ENCODE data around the gene COX8A.

The COX8A gene

DNA sequence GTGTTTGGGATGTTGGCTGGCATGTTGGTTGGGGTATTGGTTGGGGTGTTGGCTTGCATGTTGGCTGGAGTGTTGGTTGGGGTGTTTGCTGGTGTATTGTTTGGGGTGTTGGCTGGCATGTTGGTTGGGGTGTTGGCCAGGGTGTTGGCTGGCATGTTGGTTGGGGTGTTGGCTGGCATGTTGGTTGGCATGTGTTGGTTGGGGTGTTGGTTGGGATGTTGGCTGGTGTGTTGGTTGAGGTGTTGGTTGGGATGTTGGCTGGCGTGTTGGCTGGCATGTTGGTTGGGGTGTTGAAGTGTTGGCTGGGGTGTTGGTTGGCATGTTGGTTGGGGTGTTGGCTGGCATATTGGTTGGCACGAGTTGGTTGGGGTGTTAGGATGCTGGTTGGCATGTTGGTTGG, 36.4 kb downstream of the COX8A start:
- Histone ChIP-seq H3K23ac (ENCODE audit: low read length) (no peak overlapping the region), H2BK5ac (ENCODE audit: low read length) (no peak overlapping the region), H3K56ac (ENCODE audit: low read length) (no peak overlapping the region), H3K79me1 (ENCODE audit: low read length) (no peaks in the 10 kb centered on the region), H3K36me3 (ENCODE audit: control insufficient read depth, insufficient read depth, low read length) (no peaks in the 10 kb centered on the region), H3K27me3 (ENCODE audit: insufficient read depth, low read length, poor library complexity) (peaks cover 15% of the 10 kb centered on the region), H3K27ac (ENCODE audit: low read depth, low read length) (no peak overlapping the region), H3K4me2 (ENCODE audit: low read length) (no peak overlapping the region), H4K5ac (ENCODE audit: low read length) (no peak overlapping the region), H4K8ac (ENCODE audit: low read depth, low read length) (no peak overlapping the region), H3K9ac (ENCODE audit: low read length) (no peak overlapping the region), H2BK15ac (replicated peaks; ENCODE audit: low read depth) (no peak overlapping the region), H2BK120ac (ENCODE audit: low read depth, low read length) (no peak overlapping the region), H3K4me1 (ENCODE audit: control insufficient read depth, low read depth, low read length) (no peaks in the 10 kb centered on the region), H2AK5ac (ENCODE audit: low read length) (no peak overlapping the region), H3K18ac (ENCODE audit: low read length) (no peak overlapping the region), H3K79me2 (ENCODE audit: control insufficient read depth, insufficient read depth, low read length) (no peaks in the 10 kb centered on the region), H3K4ac (ENCODE audit: low read depth, low read length) (no peak overlapping the region), H3K4me3 (ENCODE audit: low read length) (no peak overlapping the region)
- DNase-seq: no peak
- WGBS (ENCODE audit: extremely low coverage, insufficient coverage, low lambda C conversion rate): no CpG with 5 or more reads among the region's 2 CpGs

- Histone ChIP-seq H3K79me1 (ENCODE audit: low read length) (no peaks in the 10 kb centered on the region), H3K9ac (ENCODE audit: low read length) (no peak overlapping the region), H3K79me2 (ENCODE audit: control insufficient read depth, insufficient read depth, low read length) (no peaks in the 10 kb centered on the region), H3K56ac (ENCODE audit: low read length) (no peak overlapping the region), H3K23ac (ENCODE audit: low read length) (no peak overlapping the region), H3K18ac (ENCODE audit: low read length) (no peak overlapping the region), H3K4me3 (ENCODE audit: low read length) (no peak overlapping the region), H3K4me2 (ENCODE audit: low read length) (no peak overlapping the region), H4K5ac (ENCODE audit: low read length) (no peak overlapping the region), H2AK5ac (ENCODE audit: low read length) (no peak overlapping the region), H2BK15ac (replicated peaks; ENCODE audit: low read depth) (no peak overlapping the region), H3K27ac (ENCODE audit: low read depth, low read length) (no peak overlapping the region), H3K4ac (ENCODE audit: low read depth, low read length) (no peak overlapping the region), H4K8ac (ENCODE audit: low read depth, low read length) (no peak overlapping the region), H2BK120ac (ENCODE audit: low read depth, low read length) (no peak overlapping the region), H3K4me1 (ENCODE audit: control insufficient read depth, low read depth, low read length) (no peaks in the 10 kb centered on the region), H3K27me3 (ENCODE audit: insufficient read depth, low read length, poor library complexity) (peaks cover 9% of the 10 kb centered on the region), H2BK5ac (ENCODE audit: low read length) (no peak overlapping the region), H3K36me3 (ENCODE audit: control insufficient read depth, insufficient read depth, low read length) (no peaks in the 10 kb centered on the region)
- WGBS (ENCODE audit: extremely low coverage, insufficient coverage, low lambda C conversion rate): no CpG with 5 or more reads among the region's 8 CpGs
- no peak for DNase-seq
Measured at GRCh38 chr11:64011371-64011770, 37.0 kb downstream of the COX8A start.

DNA sequence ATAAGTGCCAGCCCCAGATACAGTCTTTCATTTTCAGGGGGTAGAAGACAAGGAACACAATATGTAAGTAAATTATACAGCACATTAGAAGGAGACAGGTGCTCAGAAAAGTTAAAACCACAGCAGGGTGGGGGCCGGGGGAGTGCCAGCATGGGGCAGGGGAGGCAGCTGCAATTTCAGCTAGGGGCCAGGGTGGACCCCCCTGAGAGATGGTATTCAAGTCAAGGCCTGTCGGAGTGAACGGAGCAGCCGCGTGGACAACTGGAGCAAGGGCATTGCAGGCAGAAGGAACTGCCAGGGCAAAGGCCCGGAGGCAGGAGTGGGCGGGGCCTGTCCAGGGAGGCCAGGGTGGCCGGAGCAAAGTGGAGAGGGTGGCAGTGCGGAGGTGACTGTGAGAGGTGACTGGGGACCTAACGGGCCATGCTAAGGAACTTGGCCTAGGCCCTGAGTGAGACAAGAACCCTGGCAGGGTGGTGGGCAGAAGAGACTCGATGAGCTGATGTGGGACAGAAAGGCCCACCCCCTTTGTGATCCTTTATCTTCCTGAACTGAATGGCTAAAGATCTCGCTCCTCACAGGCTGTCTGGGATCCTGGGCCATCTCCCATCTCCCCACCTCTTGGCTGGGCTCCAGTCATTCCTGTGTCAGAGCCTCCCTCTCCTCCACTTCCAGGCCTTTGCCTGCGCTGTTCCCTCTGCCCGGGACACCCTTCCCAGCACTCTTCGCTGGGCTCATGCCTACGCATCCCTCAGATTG, 38.9 kb downstream of the COX8A start:
- H3K79me2 ChIP-seq (ENCODE audit: control insufficient read depth, insufficient read depth, low read length): no peaks in the 10 kb centered on the region
- H2BK5ac ChIP-seq (ENCODE audit: low read length): no peak overlapping the region
- H3K4me2 ChIP-seq (ENCODE audit: low read length): no peak overlapping the region
- H4K8ac ChIP-seq (ENCODE audit: low read depth, low read length): no peak overlapping the region
- no peak overlapping the region for H2AK5ac ChIP-seq (ENCODE audit: low read length)
- H3K27me3 ChIP-seq (ENCODE audit: insufficient read depth, low read length, poor library complexity): no peaks in the 10 kb centered on the region
- H3K36me3 ChIP-seq (ENCODE audit: control insufficient read depth, insufficient read depth, low read length): no peaks in the 10 kb centered on the region
- no peak overlapping the region for H2BK15ac ChIP-seq (replicated peaks; ENCODE audit: low read depth)
- no peak overlapping the region for H2BK120ac ChIP-seq (ENCODE audit: low read depth, low read length)
- H3K56ac ChIP-seq (ENCODE audit: low read length): no peak overlapping the region
- no peak overlapping the region for H3K27ac ChIP-seq (ENCODE audit: low read depth, low read length)
- no peak overlapping the region for H4K5ac ChIP-seq (ENCODE audit: low read length)
- no peak for DNase-seq
- H3K4me1 ChIP-seq (ENCODE audit: control insufficient read depth, low read depth, low read length): no peaks in the 10 kb centered on the region
- H3K18ac ChIP-seq (ENCODE audit: low read length): no peak overlapping the region
- H3K79me1 ChIP-seq (ENCODE audit: low read length): no peaks in the 10 kb centered on the region
- H3K4me3 ChIP-seq (ENCODE audit: low read length): no peak overlapping the region
- H3K9ac ChIP-seq (ENCODE audit: low read length): no peak overlapping the region
- H3K4ac ChIP-seq (ENCODE audit: low read depth, low read length): no peak overlapping the region
- H3K23ac ChIP-seq (ENCODE audit: low read length): no peak overlapping the region
- WGBS (ENCODE audit: extremely low coverage, insufficient coverage, low lambda C conversion rate): no CpG with 5 or more reads among the region's 16 CpGs

GRCh38 chr11:64014356-64014755, 39.9 kb downstream of the COX8A start:
- Histone ChIP-seq H3K4ac (ENCODE audit: low read depth, low read length) (no peak overlapping the region), H3K36me3 (ENCODE audit: control insufficient read depth, insufficient read depth, low read length) (no peaks in the 10 kb centered on the region), H3K4me3 (ENCODE audit: low read length) (no peak overlapping the region), H2BK5ac (ENCODE audit: low read length) (no peak overlapping the region), H3K4me2 (ENCODE audit: low read length) (no peak overlapping the region), H3K4me1 (ENCODE audit: control insufficient read depth, low read depth, low read length) (no peaks in the 10 kb centered on the region), H3K27me3 (ENCODE audit: insufficient read depth, low read length, poor library complexity) (no peaks in the 10 kb centered on the region), H3K23ac (ENCODE audit: low read length) (no peak overlapping the region), H2BK15ac (replicated peaks; ENCODE audit: low read depth) (no peak overlapping the region), H2BK120ac (ENCODE audit: low read depth, low read length) (no peak overlapping the region), H3K56ac (ENCODE audit: low read length) (no peak overlapping the region), H4K8ac (ENCODE audit: low read depth, low read length) (no peak overlapping the region), H3K79me1 (ENCODE audit: low read length) (no peaks in the 10 kb centered on the region), H3K18ac (ENCODE audit: low read length) (no peak overlapping the region), H4K5ac (ENCODE audit: low read length) (no peak overlapping the region), H3K27ac (ENCODE audit: low read depth, low read length) (no peak overlapping the region), H2AK5ac (ENCODE audit: low read length) (no peak overlapping the region), H3K79me2 (ENCODE audit: control insufficient read depth, insufficient read depth, low read length) (no peaks in the 10 kb centered on the region), H3K9ac (ENCODE audit: low read length) (no peak overlapping the region)
- WGBS (ENCODE audit: extremely low coverage, insufficient coverage, low lambda C conversion rate): no CpG with 5 or more reads among the region's 11 CpGs
- no peak for DNase-seq

DNA sequence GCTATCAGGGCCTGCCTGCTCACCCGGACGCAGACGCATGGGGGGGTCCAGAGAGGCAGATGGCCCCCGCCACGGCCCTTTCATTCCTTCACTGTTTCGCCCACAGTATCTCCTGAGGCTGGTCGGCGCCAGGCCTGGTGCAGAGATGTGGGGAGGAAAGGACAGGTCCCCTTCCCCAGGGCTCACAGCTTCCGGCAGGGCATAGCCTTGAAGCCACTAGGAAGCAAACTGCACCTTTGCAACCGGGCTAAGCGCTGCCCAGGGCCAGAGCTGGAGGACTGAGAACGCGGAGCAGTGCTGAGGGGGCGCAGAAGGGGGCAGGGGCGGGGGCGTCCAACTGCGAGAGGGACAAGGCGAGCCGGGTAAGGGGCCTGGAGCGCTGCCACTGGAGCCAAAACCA, 41.1 kb downstream of the COX8A start:
- H3K4me1 ChIP-seq (ENCODE audit: control insufficient read depth, low read depth, low read length): no peaks in the 10 kb centered on the region
- H3K9ac ChIP-seq (ENCODE audit: low read length): no peak overlapping the region
- no peaks in the 10 kb centered on the region for H3K79me2 ChIP-seq (ENCODE audit: control insufficient read depth, insufficient read depth, low read length)
- no peak overlapping the region for H3K4ac ChIP-seq (ENCODE audit: low read depth, low read length)
- H3K4me2 ChIP-seq (ENCODE audit: low read length): no peak overlapping the region
- WGBS (ENCODE audit: extremely low coverage, insufficient coverage, low lambda C conversion rate): no CpG with 5 or more reads among the region's 20 CpGs
- H4K8ac ChIP-seq (ENCODE audit: low read depth, low read length): no peak overlapping the region
- no peaks in the 10 kb centered on the region for H3K79me1 ChIP-seq (ENCODE audit: low read length)
- H3K27me3 ChIP-seq (ENCODE audit: insufficient read depth, low read length, poor library complexity): no peaks in the 10 kb centered on the region
- no peak for DNase-seq
- H4K5ac ChIP-seq (ENCODE audit: low read length): no peak overlapping the region
- no peak overlapping the region for H3K56ac ChIP-seq (ENCODE audit: low read length)
- no peaks in the 10 kb centered on the region for H3K36me3 ChIP-seq (ENCODE audit: control insufficient read depth, insufficient read depth, low read length)
- no peak overlapping the region for H3K18ac ChIP-seq (ENCODE audit: low read length)
- no peak overlapping the region for H3K4me3 ChIP-seq (ENCODE audit: low read length)
- no peak overlapping the region for H2BK15ac ChIP-seq (replicated peaks; ENCODE audit: low read depth)
- no peak overlapping the region for H3K27ac ChIP-seq (ENCODE audit: low read depth, low read length)
- no peak overlapping the region for H2BK5ac ChIP-seq (ENCODE audit: low read length)
- H2BK120ac ChIP-seq (ENCODE audit: low read depth, low read length): no peak overlapping the region
- no peak overlapping the region for H2AK5ac ChIP-seq (ENCODE audit: low read length)
- no peak overlapping the region for H3K23ac ChIP-seq (ENCODE audit: low read length)

All from mesendoderm (in vitro differentiated cells).